GM19452 (cell line): ENCODE measurements around the gene ZNF853.
"Not testable (repeated sequence)": the region's sequence is repeated elsewhere in the genome, so short reads cannot be mapped to it uniquely, and the experiment has no call there.

Experiments used
- ATAC-seq: cut with Tn5 transposase; IDR thresholded peaks from one replicate; pipeline ENCODE4 v1.9.1; 2021; ENCODE audit not compliant: unreplicated experiment

ZNF853 gene

GRCh38 chr7:6614953-6615722, at the start of gene ZNF853:
ZNF853 (plus strand) TSS chr7:6615610; CDS start chr7:6616175, 565 bp downstream.
- ATAC-seq: no peak

DNA sequence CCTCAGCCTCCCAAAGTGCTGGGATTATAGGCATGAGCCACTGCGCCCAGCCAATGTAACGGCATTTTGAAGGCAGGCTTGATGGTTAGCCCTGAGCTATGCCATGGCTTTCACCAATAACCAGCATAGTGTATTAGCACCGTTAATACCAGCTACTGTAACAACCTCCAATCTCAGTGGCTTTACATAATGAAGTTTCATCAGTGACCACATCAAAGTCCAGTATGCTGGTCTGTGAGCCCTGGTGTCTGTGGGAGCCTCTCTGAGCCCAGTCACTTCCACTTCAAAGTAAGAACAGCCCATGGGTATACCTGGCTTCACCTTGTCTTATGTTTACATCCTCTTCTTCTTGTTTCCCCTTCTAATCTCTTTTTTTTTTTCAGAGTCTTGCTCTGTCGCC, 49.8 kb upstream of the ZNF853 start:
- no peak for ATAC-seq

GRCh38 chr7:6567886-6568285, 47.5 kb upstream of the ZNF853 start:
- ATAC-seq: no peak

DNA sequence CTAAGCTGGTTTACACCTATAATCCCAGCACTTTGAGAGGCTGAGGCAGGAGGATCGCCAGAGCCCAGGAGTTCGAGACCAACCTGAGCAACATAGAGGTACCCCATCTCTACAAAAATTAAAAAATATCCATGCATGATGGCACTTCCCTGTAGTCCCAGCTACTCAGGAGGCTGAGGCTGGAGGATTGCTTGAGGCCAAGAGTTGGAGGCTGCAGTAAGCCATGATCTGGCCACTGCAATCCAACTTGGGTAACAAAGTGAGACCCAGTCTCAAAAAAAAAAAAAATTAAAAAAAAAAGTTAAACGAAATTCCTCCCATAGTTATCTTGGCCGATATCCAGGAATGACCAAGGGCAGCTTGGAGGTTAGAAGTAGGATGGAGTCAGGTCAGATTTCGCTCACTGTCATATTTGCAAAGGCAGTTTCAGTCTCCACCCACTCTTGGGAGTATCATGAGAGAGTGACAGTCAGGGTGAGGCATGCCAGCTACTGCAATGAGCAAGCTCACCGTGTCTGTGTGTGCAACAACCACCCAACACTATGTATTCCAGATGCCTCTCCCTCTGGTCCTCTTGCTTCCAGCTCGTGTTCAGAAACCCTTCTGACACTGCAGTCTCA, 44.1 kb upstream of the ZNF853 start:
- ATAC-seq: no peak

DNA sequence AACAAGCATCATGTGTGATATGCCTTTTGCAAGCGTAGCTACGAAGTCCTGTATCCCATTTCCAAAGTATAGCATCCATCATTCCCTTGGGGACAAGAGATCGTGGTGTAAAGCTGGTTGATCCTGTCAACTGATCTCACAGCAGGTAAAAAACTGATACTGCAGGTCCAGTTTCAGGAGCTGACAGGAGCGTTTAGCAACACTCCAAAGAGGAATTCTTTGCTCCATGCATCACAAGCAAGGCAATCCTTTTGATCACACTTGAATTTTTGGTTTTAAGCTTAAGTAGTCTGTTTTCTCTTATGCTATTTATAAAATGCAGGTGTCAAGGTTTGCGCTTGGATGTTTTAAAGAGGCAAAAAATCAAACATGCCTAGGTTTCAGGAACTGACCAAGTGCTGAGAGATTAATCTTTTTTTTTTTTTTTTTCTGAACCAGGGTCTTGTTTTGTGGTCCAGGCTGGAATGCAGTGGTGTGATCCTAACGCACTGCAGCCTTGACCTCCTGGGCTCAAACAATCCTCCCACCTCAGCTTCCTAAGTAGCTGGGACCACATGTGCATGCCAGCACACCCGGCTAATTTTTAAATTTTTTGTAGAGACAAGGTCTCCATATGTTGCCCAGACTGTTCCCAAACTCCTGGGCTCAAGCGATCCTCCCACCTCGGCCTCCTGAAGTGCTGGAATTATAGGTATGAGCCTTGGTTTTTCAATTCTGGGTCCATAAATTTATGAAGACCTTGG, 40.0 kb upstream of the ZNF853 start:
- no peak for ATAC-seq

DNA sequence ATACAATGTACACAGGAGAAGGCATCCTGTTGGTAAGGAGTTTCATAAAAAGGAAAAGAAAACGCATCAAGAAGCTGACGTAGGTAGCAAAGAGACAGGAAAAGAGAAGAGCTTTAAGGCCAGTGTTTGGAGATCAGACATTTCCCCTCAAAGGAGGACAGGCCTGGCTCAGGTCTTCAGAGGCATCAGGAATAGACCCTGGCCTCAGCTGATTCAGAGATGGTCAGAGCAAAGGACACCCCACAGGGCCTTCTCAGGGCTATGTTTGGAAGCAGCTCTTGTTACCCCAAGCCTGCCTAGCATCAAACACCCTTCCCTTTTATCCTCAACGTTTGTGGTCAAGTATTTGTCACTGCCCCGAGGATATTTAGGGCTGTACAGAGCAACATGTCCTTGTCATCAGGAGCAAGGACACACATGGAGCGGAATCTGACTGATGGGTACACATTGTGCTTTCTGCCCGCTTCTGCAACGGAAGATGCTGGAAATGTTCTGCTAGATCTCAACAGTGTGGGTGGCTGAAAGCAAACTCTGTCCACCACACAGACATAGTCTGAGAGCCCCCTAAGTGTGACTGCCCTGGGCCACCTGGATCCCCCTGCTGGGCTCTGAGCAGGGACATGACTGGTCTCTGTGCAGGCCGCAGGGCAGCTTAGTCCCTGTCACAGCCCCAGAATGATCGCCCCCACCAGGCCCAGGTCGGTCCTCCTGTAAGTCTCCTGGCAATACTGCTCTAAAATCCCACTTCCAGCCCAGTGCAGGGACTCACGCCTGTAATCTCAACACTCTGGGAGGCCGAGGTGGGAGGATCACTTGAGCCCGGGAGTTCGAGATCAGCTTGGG, 39.2 kb upstream of the ZNF853 start:
- no peak for ATAC-seq

DNA sequence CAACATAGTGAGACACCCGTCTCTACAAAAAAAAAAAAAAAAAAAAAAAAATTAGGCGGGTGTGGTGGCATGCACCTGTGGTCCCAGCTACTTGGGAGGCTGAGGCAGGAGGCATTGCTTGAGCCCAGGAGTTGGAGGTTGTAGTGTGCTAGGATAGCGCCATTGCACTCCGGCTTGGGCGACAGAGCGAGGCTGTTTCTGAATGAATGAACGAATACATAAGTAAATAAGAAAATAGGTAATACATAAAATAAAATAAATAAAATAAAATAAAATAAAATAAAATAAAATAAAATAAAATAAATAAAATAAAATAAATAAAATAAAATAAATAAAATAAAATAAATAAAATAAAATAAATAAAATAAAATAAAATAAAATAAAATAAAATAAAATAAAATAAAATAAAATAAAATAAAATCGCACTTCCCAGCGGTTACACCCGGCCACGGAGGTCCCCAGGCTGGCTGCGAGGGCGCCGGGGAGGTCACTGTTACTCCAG, 38.5 kb upstream of the ZNF853 start:
- ATAC-seq: not testable (repeated sequence)

DNA sequence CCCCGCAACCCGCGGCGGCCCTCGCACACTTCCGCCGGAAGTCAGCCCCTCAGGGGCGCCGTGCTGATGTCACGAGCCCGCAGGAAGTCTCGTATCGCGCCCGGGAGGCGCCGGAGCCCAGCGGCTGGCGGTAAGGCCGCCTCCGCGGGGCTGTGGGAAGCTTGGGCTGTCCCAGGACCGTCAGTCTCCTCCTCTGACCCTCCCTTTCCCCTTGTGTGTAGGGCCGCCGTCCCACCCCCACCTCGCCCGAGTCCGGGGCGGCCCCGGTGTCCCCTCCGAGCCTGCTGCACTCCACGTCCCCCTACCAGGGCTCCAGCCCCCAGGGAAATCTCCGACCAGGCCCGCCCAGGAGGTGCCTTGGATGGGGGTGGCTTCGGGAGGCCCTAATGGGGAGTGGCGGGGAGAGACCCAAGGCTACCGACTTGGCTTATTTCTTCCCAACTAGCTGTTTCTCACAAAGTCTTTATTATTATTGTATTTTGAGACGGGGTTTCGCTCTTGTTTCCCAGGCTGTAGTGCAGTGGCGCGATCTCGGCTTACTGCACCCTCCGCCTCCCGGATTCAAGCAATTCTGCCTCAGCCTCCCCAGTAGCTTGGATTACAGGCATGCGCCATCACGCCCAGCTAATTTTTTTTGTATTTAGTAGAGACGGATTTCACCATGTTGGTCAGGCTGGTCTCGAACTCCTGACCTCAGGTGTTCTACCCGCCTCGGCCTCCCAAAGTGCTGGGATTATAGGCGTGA, 37.9 kb upstream of the ZNF853 start, which contains the start of gene ZDHHC4:
TSS of gene ZDHHC4 (plus strand) at position 86 of the 745 bp plus-strand sequence. CDS start 3,108 bp downstream, outside the sequence.
- ATAC-seq: peak; percentile 94

DNA sequence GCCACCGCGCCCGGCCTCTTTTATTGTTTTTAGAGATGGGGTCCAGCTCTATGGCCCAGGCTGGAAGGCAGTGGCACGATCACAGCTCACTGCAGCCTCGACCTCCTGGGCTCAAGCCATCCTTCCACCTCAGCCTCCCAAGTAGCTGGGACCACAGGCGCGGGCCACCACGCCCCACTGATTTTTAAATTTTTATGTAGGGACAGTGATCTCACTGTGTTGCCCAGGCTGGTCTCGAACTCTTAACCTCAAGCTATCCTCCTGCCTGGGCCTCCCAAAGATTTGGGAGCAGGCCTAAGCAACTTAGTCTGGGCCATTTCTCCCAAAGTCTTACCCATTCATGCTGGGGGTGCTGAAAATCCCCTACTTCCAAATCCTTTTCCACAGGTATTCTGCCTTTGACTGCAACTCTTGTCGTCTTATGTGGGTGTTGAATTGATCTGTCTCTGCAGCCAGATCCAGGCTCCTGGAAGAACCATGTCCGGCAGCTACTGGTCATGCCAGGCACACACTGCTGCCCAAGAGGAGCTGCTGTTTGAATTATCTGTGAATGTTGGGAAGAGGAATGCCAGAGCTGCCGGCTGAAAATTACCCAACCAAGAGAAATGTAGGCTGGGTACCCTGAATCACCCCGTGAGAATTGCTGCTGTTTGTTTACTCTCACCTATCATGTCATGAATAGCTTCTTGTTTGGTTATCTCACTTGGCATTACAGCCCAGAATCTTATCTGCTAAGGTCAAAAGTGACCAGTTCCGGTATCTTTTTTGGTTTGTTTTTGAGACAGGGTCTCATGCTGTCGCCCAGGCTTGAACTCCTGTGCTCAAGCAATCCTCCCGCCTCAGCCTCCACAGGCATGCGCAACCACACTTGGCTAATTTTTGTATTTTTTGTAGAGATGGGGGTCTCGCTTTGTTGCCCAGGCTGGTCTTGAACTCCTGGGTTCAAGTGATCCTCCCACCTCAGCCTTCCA, 37.0 kb upstream of the ZNF853 start:
- no peak for ATAC-seq

- no peak for ATAC-seq
Observed at GRCh38 chr7:6579446-6579845, 36.0 kb upstream of the ZNF853 start.

DNA sequence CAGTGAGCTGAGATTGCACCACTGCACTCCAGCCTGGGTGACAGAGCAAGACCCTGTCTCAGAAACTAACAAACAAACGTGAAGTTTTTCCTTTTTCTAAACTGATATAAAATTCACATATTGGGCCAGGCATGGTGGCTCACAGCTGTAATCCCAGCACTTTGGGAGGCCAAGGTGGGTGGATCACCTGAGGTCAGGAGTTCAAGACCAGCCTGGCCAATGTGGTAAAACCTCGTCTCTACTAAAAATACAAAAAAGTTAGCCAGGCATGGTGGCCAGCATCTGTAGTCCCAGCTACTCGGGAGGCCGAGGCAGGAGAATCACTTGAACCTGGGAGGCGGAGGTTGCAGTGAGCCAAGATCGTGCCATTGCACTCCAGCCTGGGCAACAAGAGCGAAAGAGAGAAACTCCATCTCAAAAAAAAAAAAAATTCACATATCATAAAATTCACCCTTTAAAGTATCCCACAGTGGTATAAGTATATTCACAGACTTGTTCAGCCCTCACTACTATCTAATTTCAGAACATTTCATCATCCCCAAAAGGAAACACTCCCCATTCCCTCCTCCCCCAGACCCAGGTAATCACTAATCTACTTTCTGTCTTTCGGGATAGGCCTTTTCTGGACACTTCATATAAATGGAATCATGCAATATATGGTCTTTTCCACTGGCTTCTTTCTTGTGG, 29.5 kb upstream of the ZNF853 start:
- ATAC-seq: not testable (repeated sequence)

DNA sequence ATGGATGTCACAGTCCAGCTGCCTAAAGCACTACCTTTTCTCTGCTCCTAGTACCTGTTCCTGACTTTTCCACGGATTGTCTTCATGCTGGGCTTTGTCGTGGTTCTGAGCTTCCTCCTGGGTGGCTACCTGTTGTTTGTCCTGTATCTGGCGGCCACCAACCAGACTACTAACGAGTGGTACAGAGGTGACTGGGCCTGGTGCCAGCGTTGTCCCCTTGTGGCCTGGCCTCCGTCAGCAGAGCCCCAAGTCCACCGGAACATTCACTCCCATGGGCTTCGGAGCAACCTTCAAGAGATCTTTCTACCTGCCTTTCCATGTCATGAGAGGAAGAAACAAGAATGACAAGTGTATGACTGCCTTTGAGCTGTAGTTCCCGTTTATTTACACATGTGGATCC, 26.8 kb upstream of the ZNF853 start:
- ATAC-seq: no peak

- no peak for ATAC-seq
Observed at GRCh38 chr7:6589151-6589828, 26.1 kb upstream of the ZNF853 start.

DNA sequence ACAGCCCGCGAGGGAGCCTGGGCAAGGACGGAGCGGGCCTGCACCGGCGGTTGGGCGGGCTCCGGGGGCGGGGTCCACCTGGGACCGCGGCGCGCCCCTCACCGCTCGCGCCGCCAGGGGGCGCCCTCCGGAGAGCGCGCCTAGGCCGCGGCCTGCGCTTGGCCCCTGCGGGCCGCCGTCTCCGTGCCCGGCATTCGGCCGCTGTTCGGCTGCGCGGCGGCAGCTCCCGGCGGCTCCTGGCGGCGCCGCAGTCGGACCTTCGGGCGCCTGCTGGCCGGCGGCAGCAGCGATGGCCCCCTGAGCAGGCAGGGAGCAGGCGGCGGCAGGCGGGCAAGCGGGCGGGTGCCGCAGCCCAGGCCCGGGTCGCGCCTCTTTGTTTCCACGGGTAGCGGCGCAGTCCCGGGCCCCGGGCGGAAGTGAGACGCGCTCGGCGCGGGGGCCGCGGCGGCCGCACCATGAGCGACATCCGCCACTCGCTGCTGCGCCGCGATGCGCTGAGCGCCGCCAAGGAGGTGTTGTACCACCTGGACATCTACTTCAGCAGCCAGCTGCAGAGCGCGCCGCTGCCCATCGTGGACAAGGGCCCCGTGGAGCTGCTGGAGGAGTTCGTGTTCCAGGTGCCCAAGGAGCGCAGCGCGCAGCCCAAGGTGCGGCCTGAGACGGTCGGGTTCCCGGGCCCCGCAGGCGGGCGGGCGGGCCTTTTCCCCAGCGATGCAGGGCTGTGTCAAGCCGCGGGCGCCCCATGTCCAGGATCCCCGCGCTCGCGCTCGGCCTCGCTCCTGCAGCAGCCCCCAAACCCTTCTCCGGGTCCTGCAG, 25.4 kb upstream of the ZNF853 start, which contains the start of gene INTS15:
TSS of gene INTS15 (plus strand) at position 193 of the 816 bp plus-strand sequence. CDS start at position 456, 263 bp downstream.
- peak; percentile 88 for ATAC-seq

DNA sequence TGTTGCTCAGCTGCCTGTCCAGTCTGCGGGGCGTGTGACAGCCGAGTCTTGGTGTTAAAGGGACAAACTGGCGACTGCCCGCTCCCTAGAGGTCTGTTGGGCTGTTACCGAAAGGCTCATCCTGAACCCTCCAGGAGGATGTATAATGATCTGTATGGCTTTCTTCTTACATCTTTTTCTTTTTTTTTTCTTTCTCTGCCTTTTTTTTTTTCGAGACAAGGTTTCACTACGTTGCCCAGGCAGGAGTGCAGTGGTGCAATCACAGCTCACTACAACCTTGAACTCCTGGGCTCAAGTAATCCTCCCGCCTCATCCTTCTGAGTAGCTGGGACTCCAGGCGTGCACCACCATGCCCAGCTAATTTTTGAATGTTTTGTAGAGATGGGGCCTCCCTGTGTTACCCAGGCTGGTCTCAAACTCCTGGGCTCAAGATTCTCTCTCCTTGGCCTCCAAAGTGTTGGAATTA, 24.7 kb upstream of the ZNF853 start:
- no peak for ATAC-seq

GRCh38 chr7:6600093-6600492, 15.3 kb upstream of the ZNF853 start:
- no peak for ATAC-seq

DNA sequence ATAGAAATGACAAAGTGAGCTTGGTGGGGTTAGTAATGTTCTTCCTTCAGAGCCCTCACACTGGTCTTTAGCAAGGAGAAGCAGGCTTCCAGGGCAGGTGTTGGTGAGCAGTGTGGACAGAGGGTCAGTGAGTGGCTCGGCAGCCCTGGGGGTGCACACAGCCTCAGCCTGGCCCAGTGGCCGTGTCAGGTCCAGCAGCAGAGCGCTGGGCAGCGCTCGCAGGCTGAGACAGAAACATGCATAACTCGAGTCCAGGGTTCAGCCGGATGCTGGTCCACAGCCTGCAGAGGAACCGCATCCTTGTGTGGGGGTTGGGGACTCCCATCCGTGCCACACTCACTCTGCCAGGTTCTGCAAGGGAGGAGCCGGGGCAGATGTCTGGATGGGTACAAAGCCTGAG, 11.0 kb upstream of the ZNF853 start:
- no peak for ATAC-seq
